Measurements from ENCODE around the gene CSF3R. TPM values are rescaled to one million over a fixed set of nuclear protein-coding genes. Genes with fewer than 3 reads are reported as not detected.
"Not testable (repeated sequence)": the region's sequence is repeated elsewhere in the genome, so short reads cannot be mapped to it uniquely, and the experiment has no call there.

The CSF3R gene
- total RNA-seq, 2 experiments from 2014 or later: not detected

GRCh38 chr1:36520771-36521420 is 38.2 kb upstream of the CSF3R start:
- Mint-ChIP-seq H3K27ac (no peak overlapping the region), H3K4me1 (peaks cover 15% of the 10 kb centered on the region), H3K9me3 (ENCODE audit: low read depth) (no peaks in the 10 kb centered on the region), H3K27me3 (no peaks in the 10 kb centered on the region), H3K36me3 (no peaks in the 10 kb centered on the region), H3K4me3 (no peak overlapping the region)
- CTCF ChIA-PET: no interaction called here
- peak; percentile 38 for DNase-seq
- no peak for ATAC-seq

DNA sequence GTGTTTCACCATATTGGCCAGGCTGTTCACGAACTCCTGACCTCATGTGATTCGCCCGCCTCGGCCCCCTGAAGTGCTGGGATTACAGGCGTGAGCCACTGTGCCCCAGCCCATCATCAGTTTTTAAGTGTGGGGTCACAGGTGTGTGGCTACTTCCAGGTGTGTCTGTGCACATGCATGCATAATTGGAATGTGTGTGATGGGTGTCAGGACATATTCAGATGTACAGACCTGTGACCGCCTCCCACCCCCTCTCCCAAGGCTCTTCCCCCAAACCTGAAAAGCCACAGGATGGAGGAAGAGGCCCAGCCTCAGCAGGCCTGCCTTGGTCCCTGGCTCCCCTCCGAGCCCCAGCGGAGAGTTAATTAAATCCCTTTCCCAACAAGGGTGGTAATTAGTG is 37.3 kb upstream of the CSF3R start:
- Mint-ChIP-seq H3K27me3 (no peaks in the 10 kb centered on the region), H3K4me3 (no peak overlapping the region)

GRCh38 chr1:36517011-36517771 is 34.5 kb upstream of the CSF3R start:
- ATAC-seq: no peak
- Mint-ChIP-seq H3K36me3 (no peaks in the 10 kb centered on the region), H3K4me1 (peaks cover 15% of the 10 kb centered on the region), H3K27me3 (no peaks in the 10 kb centered on the region), H3K27ac (no peak overlapping the region), H3K4me3 (no peak overlapping the region), H3K9me3 (ENCODE audit: low read depth) (no peaks in the 10 kb centered on the region)
- CTCF ChIA-PET: interaction anchor here (1.0 to 2.7 kb wide), 29 partner anchors 10 to 918 kb away, joined by 3 to 15 read pairs (median 5); partner anchors contain the start of gene CSF3R
- DNase-seq: no peak

More for the DNA sequence above, 37.3 kb upstream of the CSF3R start:
- CTCF ChIA-PET: no interaction called here
- ATAC-seq: no peak
- Mint-ChIP-seq H3K36me3 (no peaks in the 10 kb centered on the region), H3K27ac (no peak overlapping the region), H3K9me3 (ENCODE audit: low read depth) (no peaks in the 10 kb centered on the region), H3K4me1 (peaks cover 15% of the 10 kb centered on the region)
- no peak for DNase-seq

DNA sequence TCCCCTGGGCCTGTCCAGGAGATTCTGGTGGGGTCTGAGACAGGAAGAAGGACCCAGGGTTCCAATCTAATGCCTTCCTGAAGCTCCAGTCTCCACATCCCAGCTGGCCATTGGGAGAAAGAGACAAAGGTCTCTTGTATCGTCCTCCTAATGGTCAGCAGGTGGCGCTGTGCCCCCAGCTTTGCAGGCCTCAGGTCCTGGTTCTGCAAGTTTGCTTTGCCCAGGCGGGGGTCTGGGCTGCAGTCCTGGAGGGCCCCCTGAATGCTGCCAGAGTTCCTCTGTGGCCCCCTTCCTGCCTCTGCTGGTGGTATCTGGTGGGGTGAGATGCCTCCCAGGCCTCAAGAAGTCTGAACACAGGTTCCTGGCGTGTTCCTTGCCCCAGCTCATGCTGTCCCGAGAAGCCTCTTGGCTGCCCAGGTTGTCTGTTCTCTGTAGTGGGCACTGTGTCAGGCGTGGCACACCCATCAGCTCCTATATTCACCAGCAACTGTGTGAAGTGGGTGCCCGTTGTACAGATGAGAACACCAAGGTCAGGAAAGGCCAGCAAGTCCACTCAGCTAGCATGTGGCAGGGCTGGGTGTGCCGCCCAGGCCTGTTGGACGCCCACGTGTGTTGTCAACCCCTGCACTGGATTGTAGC is 33.8 kb upstream of the CSF3R start:
- Mint-ChIP-seq H3K36me3 (no peaks in the 10 kb centered on the region), H3K4me1 (peaks cover 15% of the 10 kb centered on the region), H3K27ac (no peak overlapping the region), H3K9me3 (ENCODE audit: low read depth) (no peaks in the 10 kb centered on the region), H3K4me3 (no peak overlapping the region), H3K27me3 (no peaks in the 10 kb centered on the region)
- ATAC-seq: peak; percentile 74
- CTCF ChIA-PET: interaction anchor here (0.7 to 2.7 kb wide), 43 partner anchors 9 to 918 kb away, joined by 3 to 15 read pairs (median 4); partner anchors contain the start of genes CSF3R, MRPS15 and OSCP1
- peak; percentile 58 for DNase-seq

- Mint-ChIP-seq H3K27me3 (no peaks in the 10 kb centered on the region), H3K36me3 (no peaks in the 10 kb centered on the region), H3K4me1 (peaks cover 15% of the 10 kb centered on the region), H3K4me3 (no peak overlapping the region), H3K9me3 (ENCODE audit: low read depth) (no peaks in the 10 kb centered on the region), H3K27ac (no peak overlapping the region)
- ATAC-seq (no peak), DNase-seq (no peak)
- CTCF ChIA-PET: interaction anchor here (0.7 to 2.7 kb wide), 40 partner anchors 8 to 919 kb away, joined by 3 to 15 read pairs (median 5); partner anchors contain the start of genes CSF3R, MRPS15 and OSCP1
Observed at GRCh38 chr1:36515315-36516138, 32.8 kb upstream of the CSF3R start.

DNA sequence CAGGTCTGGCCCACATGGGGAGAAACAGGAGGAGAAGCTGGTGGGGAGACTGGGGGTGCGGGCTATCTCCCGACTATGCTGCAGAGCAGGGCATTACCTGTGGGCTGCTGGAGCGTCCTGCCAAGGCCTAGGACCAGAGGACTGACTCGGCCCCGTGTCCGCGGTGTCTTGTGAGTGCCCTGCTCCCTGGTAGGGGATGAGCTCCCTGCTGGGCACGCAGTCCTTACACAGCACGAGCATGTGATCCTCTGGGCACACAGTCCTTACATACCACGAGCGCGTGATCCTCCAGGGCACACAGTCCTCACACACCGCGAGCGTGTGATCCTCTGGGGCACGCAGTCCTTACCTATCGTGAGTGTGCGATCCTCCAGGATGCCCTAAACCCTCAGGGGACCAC is 31.8 kb upstream of the CSF3R start:
- Mint-ChIP-seq H3K9me3 (ENCODE audit: low read depth) (no peaks in the 10 kb centered on the region), H3K27ac (no peak overlapping the region), H3K4me3 (no peak overlapping the region), H3K27me3 (peaks cover 5% of the 10 kb centered on the region), H3K4me1 (peaks cover 15% of the 10 kb centered on the region), H3K36me3 (no peaks in the 10 kb centered on the region)
- DNase-seq (no peak), ATAC-seq (no peak)
- CTCF ChIA-PET: interaction anchor here (0.9 kb wide), 1 partner anchor 920 kb away, joined by 3 read pairs; no protein-coding TSS in a partner anchor

- Mint-ChIP-seq H3K4me1 (peaks cover 15% of the 10 kb centered on the region), H3K36me3 (no peaks in the 10 kb centered on the region), H3K27me3 (peaks cover 5% of the 10 kb centered on the region), H3K27ac (no peak overlapping the region), H3K9me3 (ENCODE audit: low read depth) (no peaks in the 10 kb centered on the region), H3K4me3 (no peak overlapping the region)
- DNase-seq (no peak), ATAC-seq (no peak)
- CTCF ChIA-PET: interaction anchor here (0.9 kb wide), 1 partner anchor 921 kb away, joined by 3 read pairs; no protein-coding TSS in a partner anchor
Observed at GRCh38 chr1:36513676-36514473, 31.2 kb upstream of the CSF3R start.

- H3K4me3 Mint-ChIP-seq: no peak overlapping the region
- peaks cover 8% of the 10 kb centered on the region for H3K27me3 Mint-ChIP-seq
- peaks cover 15% of the 10 kb centered on the region for H3K4me1 Mint-ChIP-seq
- H3K36me3 Mint-ChIP-seq: no peaks in the 10 kb centered on the region
- DNase-seq: no peak
- no peak for ATAC-seq
- H3K9me3 Mint-ChIP-seq (ENCODE audit: low read depth): no peaks in the 10 kb centered on the region
- CTCF ChIA-PET: no interaction called here
- no peak overlapping the region for H3K27ac Mint-ChIP-seq
Observed at GRCh38 chr1:36512842-36513241, 30.1 kb upstream of the CSF3R start.

GRCh38 chr1:36511804-36512798 is 29.4 kb upstream of the CSF3R start:
- Mint-ChIP-seq H3K36me3 (no peaks in the 10 kb centered on the region), H3K27me3 (peaks cover 13% of the 10 kb centered on the region), H3K9me3 (ENCODE audit: low read depth) (no peaks in the 10 kb centered on the region), H3K4me1 (peaks cover 15% of the 10 kb centered on the region), H3K27ac (no peak overlapping the region), H3K4me3 (no peak overlapping the region)
- ATAC-seq: no peak
- CTCF ChIA-PET: no interaction called here
- no peak for DNase-seq

DNA sequence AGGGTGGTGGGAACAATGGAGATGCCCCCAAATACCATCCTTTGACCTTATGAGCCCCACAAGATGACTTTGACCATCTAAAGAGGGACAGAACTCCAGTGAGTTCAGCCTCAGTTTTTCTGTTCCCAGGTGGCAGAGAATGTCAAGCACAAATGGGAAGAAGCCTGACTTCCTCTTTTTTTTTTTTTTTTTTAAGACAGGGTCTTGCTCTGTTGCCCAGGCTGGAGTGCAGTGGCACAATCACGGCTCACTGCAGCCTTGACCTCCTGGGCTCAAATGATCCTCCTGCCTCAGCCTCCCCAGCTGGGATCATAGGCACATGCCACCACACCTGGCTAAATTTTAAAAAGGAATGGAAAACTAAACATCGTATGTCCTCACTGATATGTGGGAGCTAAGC is 28.5 kb upstream of the CSF3R start:
- H3K36me3 Mint-ChIP-seq; DNase-seq; H3K4me3 Mint-ChIP-seq; H3K9me3 Mint-ChIP-seq (ENCODE audit: low read depth); ATAC-seq; H3K27ac Mint-ChIP-seq; CTCF ChIA-PET: not testable (repeated sequence)
- H3K4me1 Mint-ChIP-seq: peaks cover 15% of the 10 kb centered on the region
- peaks cover 19% of the 10 kb centered on the region for H3K27me3 Mint-ChIP-seq

DNA sequence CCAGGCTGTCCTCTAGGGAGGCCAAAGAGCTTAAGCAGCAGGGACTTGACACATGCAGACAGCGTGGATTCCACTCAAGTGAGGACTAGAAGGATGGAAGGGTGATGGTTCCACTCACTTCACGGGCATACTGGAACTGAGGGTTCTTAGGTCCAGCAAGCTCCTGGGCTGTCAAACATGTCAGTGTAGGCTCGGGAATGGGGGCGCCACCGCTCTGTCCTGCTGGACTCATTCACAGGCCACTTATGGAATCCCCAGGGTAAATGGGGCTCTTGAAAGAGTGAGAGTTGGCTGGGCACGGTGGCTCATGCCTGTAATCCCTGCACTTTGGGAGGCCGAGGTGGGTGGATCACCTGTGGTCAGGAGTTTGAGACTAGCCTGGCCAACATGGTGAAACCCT is 27.7 kb upstream of the CSF3R start:
- DNase-seq (no peak), ATAC-seq (no peak)
- peaks cover 23% of the 10 kb centered on the region for H3K27me3 Mint-ChIP-seq
- CTCF ChIA-PET: interaction anchor here (0.6 kb wide), 1 partner anchor 35 kb away, joined by 3 read pairs; no protein-coding TSS in a partner anchor
- H3K4me1 Mint-ChIP-seq: peaks cover 15% of the 10 kb centered on the region
- H3K36me3 Mint-ChIP-seq: no peaks in the 10 kb centered on the region
- H3K9me3 Mint-ChIP-seq (ENCODE audit: low read depth): no peaks in the 10 kb centered on the region
- H3K27ac Mint-ChIP-seq: no peak overlapping the region
- H3K4me3 Mint-ChIP-seq: no peak overlapping the region

All from activated CD8-positive, alpha-beta memory T cell treated with anti-CD3 and anti-CD28 coated beads, Interleukin-2, amount 10 ng/mL, durations not matched to agents 7 days and 5 days (primary cell).